ENCODE measurements around the gene KCNQ1.

The KCNQ1 gene

GRCh38 chr11:2466069-2466801 lies 21.4 kb downstream of the KCNQ1 start:
- TF ChIP-seq ZFP3 (CRISPR knock-in tag; IDR thresholded peaks at IDR 0.05) (no peak), ESRRG (CRISPR knock-in tag; IDR thresholded peaks at IDR 0.05) (no peak), BACH2 (CRISPR knock-in tag; IDR thresholded peaks at IDR 0.05; ENCODE audit: borderline replicate concordance) (no peak), GLIS3 (CRISPR knock-in tag; IDR thresholded peaks at IDR 0.05) (no peak), ARNTL (CRISPR knock-in tag; IDR thresholded peaks at IDR 0.05; ENCODE audit: borderline replicate concordance, low read depth) (no peak), TSHZ2 (CRISPR knock-in tag; IDR thresholded peaks at IDR 0.05) (no peak), TCF4 (CRISPR knock-in tag; IDR thresholded peaks at IDR 0.05; ENCODE audit: borderline replicate concordance) (no peak), ZNF8 (CRISPR knock-in tag; IDR thresholded peaks at IDR 0.05) (no peak), ZC3H10 (CRISPR knock-in tag; IDR thresholded peaks at IDR 0.05) (no peak), ZNF70 (CRISPR knock-in tag; IDR thresholded peaks at IDR 0.05) (no peak), TOX (CRISPR knock-in tag; IDR thresholded peaks at IDR 0.05; ENCODE audit: borderline replicate concordance) (no peak), CSDC2 (CRISPR knock-in tag; IDR thresholded peaks at IDR 0.05) (no peak), CREB5 (CRISPR knock-in tag; IDR thresholded peaks at IDR 0.05; ENCODE audit: low read depth) (no peak), ZFP30 (CRISPR knock-in tag; IDR thresholded peaks at IDR 0.05) (no peak), ISL1 (CRISPR knock-in tag; IDR thresholded peaks at IDR 0.05) (no peak), ZNF565 (CRISPR knock-in tag; conservative IDR thresholded peaks at IDR 0.05; ENCODE audit: low read depth) (no peak), PATZ1 (CRISPR knock-in tag; IDR thresholded peaks at IDR 0.05; ENCODE audit: borderline replicate concordance) (no peak)
- no peak for ATAC-seq

- ATAC-seq: no peak
These were observed 22.3 kb downstream of the KCNQ1 start for GRCh38 chr11:2466869-2467694.

GRCh38 chr11:2467695-2468055 lies 22.9 kb downstream of the KCNQ1 start:
- no peak for ATAC-seq
- TF ChIP-seq CSRNP3 (CRISPR knock-in tag; IDR thresholded peaks at IDR 0.05) (no peak), ZFP30 (CRISPR knock-in tag; IDR thresholded peaks at IDR 0.05) (no peak), ZNF565 (CRISPR knock-in tag; conservative IDR thresholded peaks at IDR 0.05; ENCODE audit: low read depth) (no peak), ZFP3 (CRISPR knock-in tag; IDR thresholded peaks at IDR 0.05) (no peak), TCF4 (CRISPR knock-in tag; IDR thresholded peaks at IDR 0.05; ENCODE audit: borderline replicate concordance) (no peak), ISL1 (CRISPR knock-in tag; IDR thresholded peaks at IDR 0.05) (no peak), CREB5 (CRISPR knock-in tag; IDR thresholded peaks at IDR 0.05; ENCODE audit: low read depth) (no peak), ZNF70 (CRISPR knock-in tag; IDR thresholded peaks at IDR 0.05) (no peak), PATZ1 (CRISPR knock-in tag; IDR thresholded peaks at IDR 0.05; ENCODE audit: borderline replicate concordance) (no peak), ESRRG (CRISPR knock-in tag; IDR thresholded peaks at IDR 0.05) (no peak), ARNTL (CRISPR knock-in tag; IDR thresholded peaks at IDR 0.05; ENCODE audit: borderline replicate concordance, low read depth) (no peak), OSR1 (CRISPR knock-in tag; IDR thresholded peaks at IDR 0.05) (no peak), BACH2 (CRISPR knock-in tag; IDR thresholded peaks at IDR 0.05; ENCODE audit: borderline replicate concordance) (no peak)

More at GRCh38 chr11:2466869-2467694, 22.3 kb downstream of the KCNQ1 start:
- no peak for TF ChIP-seq ESRRG (CRISPR knock-in tag; IDR thresholded peaks at IDR 0.05)
- TF ChIP-seq POU6F1 (CRISPR knock-in tag; IDR thresholded peaks at IDR 0.05; ENCODE audit: borderline replicate concordance, low read depth): no peak
- TF ChIP-seq OSR1 (CRISPR knock-in tag; IDR thresholded peaks at IDR 0.05): no peak
- no peak for TF ChIP-seq BACH2 (CRISPR knock-in tag; IDR thresholded peaks at IDR 0.05; ENCODE audit: borderline replicate concordance)
- no peak for TF ChIP-seq ZFP30 (CRISPR knock-in tag; IDR thresholded peaks at IDR 0.05)
- TF ChIP-seq ISL1 (CRISPR knock-in tag; IDR thresholded peaks at IDR 0.05): no peak

Measured in SK-N-SH treated with all-trans-retinoic acid at 6 μM for 48 hours (cell line).